OCI-LY3 (cell line): Measurements from ENCODE around the gene EYS.

ENCODE experiments used
- H2AFZ ChIP-seq: fragments of 200-600, 300-600 bp; shearing (Covaris generic); 2 replicates; pipeline ENCODE4 v1.6.0; 2014; ENCODE audit warnings: antibody characterized with exemption, low read depth, low read length
- H3K27ac ChIP-seq: fragments of 200-600, 300-600 bp; sonication (generic); 2 replicates; pipeline ENCODE4 v1.5.1; 2014; ENCODE audit warnings: mild to moderate bottlenecking, low read length, moderate library complexity, mixed read lengths
- H3K27me3 ChIP-seq: fragments of 200-600, 300-600 bp; sonication (generic); 2 replicates; pipeline ENCODE4 v1.6.1; 2014; ENCODE audit warnings: low read depth, low read length, mixed read lengths
- H3K36me3 ChIP-seq: fragments of 200-600, 300-600 bp; sonication (generic); replicated peaks from 2 replicates; pipeline ENCODE3; 2014; ENCODE audit warnings: low read depth, low read length, mixed read lengths
- H3K4me1 ChIP-seq: fragments of 300-600, 200-600 bp; sonication (generic); 2 replicates; pipeline ENCODE4 v1.6.1; 2014; ENCODE audit warnings: low read length, mixed read lengths
- H3K4me2 ChIP-seq: fragments of 200-600, 300-600 bp; sonication (generic); 2 replicates; pipeline ENCODE4 v1.6.1; 2014; ENCODE audit warnings: low read length, mixed read lengths
- H3K4me3 ChIP-seq: fragments of 300-600, 200-600 bp; sonication (generic); 2 replicates; pipeline ENCODE4 v1.5.1; 2014; ENCODE audit warnings: antibody characterized with exemption, mild to moderate bottlenecking, low read length, moderate library complexity
- H3K79me2 ChIP-seq: fragments of 300-600, 200-600 bp; shearing (Covaris generic); 2 replicates; pipeline ENCODE4 v1.6.1; 2014; ENCODE audit warnings: mild to moderate bottlenecking, low read length, mixed read lengths
- H3K9ac ChIP-seq: fragments of 300-600, 200-600 bp; shearing (Covaris generic); 2 replicates; pipeline ENCODE4 v1.6.0; 2014; ENCODE audit warnings: mild to moderate bottlenecking, low read length, moderate library complexity
- H3K9me3 ChIP-seq: fragments of 200-600, 300-600 bp; shearing (Covaris generic); 2 replicates; pipeline ENCODE4 v1.6.1; 2014; ENCODE audit warnings: low read length, mixed read lengths; ENCODE audit not compliant: insufficient read depth
- H4K20me1 ChIP-seq: fragments of 200-600, 300-600 bp; sonication (generic); 2 replicates; pipeline ENCODE4 v1.6.1; 2016; ENCODE audit warnings: low read length, mixed read lengths; ENCODE audit not compliant: insufficient read depth
- CTCF ChIP-seq: fragments of 200-600, 300-600 bp; sonication (generic); IDR thresholded peaks from 2 replicates; pipeline ENCODE4 v1.5.1; 2014; ENCODE audit warnings: antibody characterized with exemption, low read length, low read depth
- EZH2phosphoT487 ChIP-seq: fragments of 200-600 bp; shearing (Covaris generic); IDR thresholded peaks from 2 replicates; pipeline ENCODE4 v1.6.1; 2018; ENCODE audit warnings: antibody characterized with exemption, mixed run types, low read depth

The EYS gene

GRCh38 chr6:64664480-64664879 is 1042.5 kb downstream of the EYS start:
- Histone ChIP-seq H3K9ac (no peak overlapping the region), H3K4me1 (no peaks in the 10 kb centered on the region)

GRCh38 chr6:64644024-64644423 is 1063.0 kb downstream of the EYS start:
- Histone ChIP-seq H3K36me3 (no peaks in the 10 kb centered on the region), H3K27ac (no peak overlapping the region), H4K20me1 (no peaks in the 10 kb centered on the region), H3K79me2 (no peaks in the 10 kb centered on the region), H2AFZ (no peak overlapping the region), H3K9me3 (0 out of 2 replicates have a peak, but pooled peaks cover 7% of the 10 kb centered on the region), H3K4me1 (no peaks in the 10 kb centered on the region), H3K4me3 (no peak overlapping the region), H3K4me2 (no peak overlapping the region), H3K27me3 (no peaks in the 10 kb centered on the region), H3K9ac (no peak overlapping the region)
- TF ChIP-seq CTCF (no peak), EZH2phosphoT487 (no peak)

More at GRCh38 chr6:64664480-64664879, 1042.5 kb downstream of the EYS start:
- Histone ChIP-seq H2AFZ (no peak overlapping the region), H4K20me1 (no peaks in the 10 kb centered on the region), H3K9me3 (no peaks in the 10 kb centered on the region), H3K4me3 (no peak overlapping the region), H3K4me2 (no peak overlapping the region), H3K27ac (no peak overlapping the region), H3K79me2 (no peaks in the 10 kb centered on the region), H3K27me3 (no peaks in the 10 kb centered on the region), H3K36me3 (no peaks in the 10 kb centered on the region)
- TF ChIP-seq EZH2phosphoT487, result no peak
- TF ChIP-seq CTCF, result no peak

GRCh38 chr6:64630901-64631300 is 1076.1 kb downstream of the EYS start:
- Histone ChIP-seq H4K20me1 (no peaks in the 10 kb centered on the region), H3K9ac (no peak overlapping the region), H3K4me3 (no peak overlapping the region), H3K27me3 (no peaks in the 10 kb centered on the region), H2AFZ (no peak overlapping the region), H3K27ac (no peak overlapping the region), H3K9me3 (no peaks in the 10 kb centered on the region), H3K4me2 (no peak overlapping the region), H3K4me1 (no peaks in the 10 kb centered on the region), H3K36me3 (no peaks in the 10 kb centered on the region), H3K79me2 (no peaks in the 10 kb centered on the region)
- TF ChIP-seq CTCF, result no peak

- Histone ChIP-seq H3K4me2 (no peak overlapping the region), H3K9ac (no peak overlapping the region), H3K36me3 (no peaks in the 10 kb centered on the region), H3K9me3 (no peaks in the 10 kb centered on the region), H4K20me1 (no peaks in the 10 kb centered on the region), H3K79me2 (no peaks in the 10 kb centered on the region), H3K27me3 (no peaks in the 10 kb centered on the region), H3K27ac (no peak overlapping the region), H2AFZ (no peak overlapping the region), H3K4me3 (no peak overlapping the region), H3K4me1 (no peaks in the 10 kb centered on the region)
- TF ChIP-seq EZH2phosphoT487 (no peak), CTCF (no peak)
These were observed 1084.1 kb downstream of the EYS start for GRCh38 chr6:64622944-64623343.
